Tibial artery (tissue), 4 donors: ENCODE data around the gene ADARB1.

ENCODE experiments used
- DNase-seq, 2 donors: peaks; one replicate each; pipeline ENCODE4 v3.0.0-alpha.2; 2019
- H3K27ac ChIP-seq, 2 donors: fragments of 200-600 bp; sonication (generic) in 1 of 2; 1 replicate in 1 of 2; 2 replicates in 1 of 2; pipeline ENCODE4 v1.5.1; 2018 to 2019; ENCODE audit warnings: mild to moderate bottlenecking in 1 of 2
- H3K27me3 ChIP-seq, 2 donors: fragments of 200-600 bp; sonication (generic) in 1 of 2; one replicate each; pipeline versions ENCODE4 v1.5.1 to v1.6.0; 2016 to 2019
- H3K36me3 ChIP-seq, 3 donors: fragments of 200-600 bp; sonication (generic) in 2 of 3; one replicate each; pipeline ENCODE4 v1.5.1; 2016 to 2019; ENCODE audit warnings: mild to moderate bottlenecking in 2 of 3
- H3K4me1 ChIP-seq, 4 donors: fragments of 200-600 bp; sonication (generic) in 2 of 4; 1 replicate in 3 of 4; 2 replicates in 1 of 4; pipeline ENCODE4 v1.5.1; 2016 to 2019
- H3K4me3 ChIP-seq, 2 donors: fragments of 200-600 bp; sonication (generic) in 1 of 2; 1 replicate in 1 of 2; 2 replicates in 1 of 2; pipeline ENCODE4 v1.5.1; 2018 to 2019; ENCODE audit warnings: mild to moderate bottlenecking in 2 of 2
- H3K9me3 ChIP-seq, 3 donors: fragments of 200-600 bp; sonication (generic) in 1 of 3; one replicate each; pipeline ENCODE4 v1.5.1; 2016 to 2019
- intact Hi-C: fragments of 100-400 bp; cut with DNase I; formaldehyde crosslinking; loops from one replicate; pipeline ENCODE4 v1.15.0; 2023; ENCODE audit warnings: low total_unique reads
- TF ChIP-seq, protein P1 (sequence below), 2 experiments: fragments of 200-600 bp in 1 of 2; fragments of 450-650 bp in 1 of 2; IDR thresholded peaks; one replicate each; pipeline ENCODE4 v1.5.1; 2017 to 2019; ENCODE audit warnings: antibody characterized with exemption in 2 of 2, mild to moderate bottlenecking in 1 of 2, moderate library complexity in 1 of 2

ADARB1 gene

DNA sequence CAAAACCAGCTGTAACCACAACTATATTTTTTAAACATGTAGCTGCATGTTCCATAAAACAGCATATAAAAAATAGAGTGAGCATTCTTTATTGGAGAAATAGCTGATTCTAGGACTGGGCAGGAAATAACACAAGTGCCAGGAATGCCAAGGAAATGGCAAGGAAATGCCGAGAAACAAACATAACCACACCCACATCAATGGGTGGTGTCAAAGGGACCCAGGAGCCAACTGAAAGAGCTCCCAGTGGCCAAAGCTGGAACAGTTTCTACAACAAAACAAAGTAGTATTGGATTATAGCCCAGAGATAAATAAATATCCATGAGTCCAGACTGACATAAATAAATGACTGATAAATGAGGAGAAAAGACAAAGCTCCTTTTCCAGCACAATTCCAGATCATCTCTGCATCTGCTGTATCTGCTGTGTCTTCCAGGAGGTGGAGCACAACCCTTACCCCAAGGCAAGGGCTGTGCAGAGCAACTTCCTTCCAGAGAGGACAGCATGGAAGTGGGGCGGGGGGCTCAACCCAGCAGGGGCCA is 28.1 kb downstream of the ADARB1 start:
- DNase-seq = no peak
- H3K9me3 ChIP-seq = no peaks in the 10 kb centered on the region
- no peaks in the 10 kb centered on the region for H3K27me3 ChIP-seq
- H3K36me3 ChIP-seq = no peaks in the 10 kb centered on the region
- TF ChIP-seq, protein P1, sequence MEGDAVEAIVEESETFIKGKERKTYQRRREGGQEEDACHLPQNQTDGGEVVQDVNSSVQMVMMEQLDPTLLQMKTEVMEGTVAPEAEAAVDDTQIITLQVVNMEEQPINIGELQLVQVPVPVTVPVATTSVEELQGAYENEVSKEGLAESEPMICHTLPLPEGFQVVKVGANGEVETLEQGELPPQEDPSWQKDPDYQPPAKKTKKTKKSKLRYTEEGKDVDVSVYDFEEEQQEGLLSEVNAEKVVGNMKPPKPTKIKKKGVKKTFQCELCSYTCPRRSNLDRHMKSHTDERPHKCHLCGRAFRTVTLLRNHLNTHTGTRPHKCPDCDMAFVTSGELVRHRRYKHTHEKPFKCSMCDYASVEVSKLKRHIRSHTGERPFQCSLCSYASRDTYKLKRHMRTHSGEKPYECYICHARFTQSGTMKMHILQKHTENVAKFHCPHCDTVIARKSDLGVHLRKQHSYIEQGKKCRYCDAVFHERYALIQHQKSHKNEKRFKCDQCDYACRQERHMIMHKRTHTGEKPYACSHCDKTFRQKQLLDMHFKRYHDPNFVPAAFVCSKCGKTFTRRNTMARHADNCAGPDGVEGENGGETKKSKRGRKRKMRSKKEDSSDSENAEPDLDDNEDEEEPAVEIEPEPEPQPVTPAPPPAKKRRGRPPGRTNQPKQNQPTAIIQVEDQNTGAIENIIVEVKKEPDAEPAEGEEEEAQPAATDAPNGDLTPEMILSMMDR (IDR thresholded peaks at IDR 0.05) = peak; percentile 42 to 49
- H3K4me3 ChIP-seq = no peak overlapping the region
- H3K27ac ChIP-seq = peak overlapping the region; percentile 63 to 66
- intact Hi-C loops = no loop called here
- H3K4me1 ChIP-seq = peaks cover 0 to 100% (median 91%) of the 10 kb centered on the region in 4 donors

DNA sequence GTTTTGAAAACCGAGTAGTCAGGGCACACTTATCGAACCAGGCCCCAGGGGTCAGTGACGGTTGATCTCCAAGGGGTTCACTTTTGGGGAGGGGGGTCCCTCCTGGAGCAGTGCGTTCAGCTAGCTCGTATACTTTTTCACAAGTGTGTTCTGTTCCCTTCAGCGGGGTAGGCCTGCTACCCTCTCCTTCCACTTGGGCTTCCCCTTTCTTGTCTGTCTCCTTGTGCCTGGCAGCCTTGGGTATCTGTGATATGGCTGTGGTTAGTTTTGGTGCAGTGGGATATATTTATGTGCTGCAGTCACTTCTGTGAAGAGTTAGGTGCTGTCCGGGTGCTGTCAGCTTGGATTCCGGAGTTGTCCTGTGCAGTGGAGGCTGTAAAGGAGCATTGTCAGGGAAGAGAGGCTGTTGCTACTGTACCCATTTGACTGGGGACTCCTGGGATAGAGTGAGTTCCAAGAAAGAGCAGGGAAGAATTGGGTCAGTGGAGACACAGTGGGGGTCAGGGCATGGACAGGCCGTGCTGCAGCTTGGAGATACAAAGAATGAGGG is 29.7 kb downstream of the ADARB1 start:
- Histone ChIP-seq H3K27ac (peak overlapping the region; percentile 63 to 66), H3K36me3 (no peaks in the 10 kb centered on the region), H3K4me1 (peaks cover 0 to 100% (median 79%) of the 10 kb centered on the region in 4 donors), H3K27me3 (no peaks in the 10 kb centered on the region), H3K9me3 (no peaks in the 10 kb centered on the region), H3K4me3 (no peak overlapping the region)
- intact Hi-C loops = no loop called here
- no peak for DNase-seq
- TF ChIP-seq, protein P1 (IDR thresholded peaks at IDR 0.05) = no peak

DNA sequence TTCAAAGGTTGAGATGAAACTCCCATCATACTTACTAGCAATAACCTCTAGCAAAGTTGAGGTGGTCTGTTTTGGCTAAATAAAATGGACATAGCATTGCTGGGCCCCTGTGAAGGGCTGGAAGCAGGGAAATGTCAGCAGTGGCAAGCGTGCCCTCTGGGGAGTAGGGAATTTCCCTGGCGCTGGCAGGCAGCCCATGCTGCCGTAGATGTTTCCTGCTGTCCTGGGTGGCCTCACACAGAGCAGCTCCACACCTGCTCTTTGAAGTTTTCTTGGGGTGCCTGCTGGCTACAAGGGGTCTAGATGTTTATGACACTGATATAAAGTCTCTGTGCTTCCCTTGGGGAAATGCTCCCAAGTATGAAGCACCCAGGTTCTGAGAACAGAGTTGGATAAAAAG is 30.2 kb downstream of the ADARB1 start:
- Histone ChIP-seq H3K27ac (peak overlapping the region; percentile 66 to 69), H3K9me3 (no peaks in the 10 kb centered on the region), H3K4me1 (peaks cover 0 to 100% (median 79%) of the 10 kb centered on the region in 4 donors), H3K4me3 (no peak overlapping the region), H3K27me3 (no peaks in the 10 kb centered on the region), H3K36me3 (no peaks in the 10 kb centered on the region)
- TF ChIP-seq, protein P1 (IDR thresholded peaks at IDR 0.05) = no peak
- intact Hi-C loops = no loop called here
- DNase-seq = peak in 1 of 2 donors; percentile 75

DNA sequence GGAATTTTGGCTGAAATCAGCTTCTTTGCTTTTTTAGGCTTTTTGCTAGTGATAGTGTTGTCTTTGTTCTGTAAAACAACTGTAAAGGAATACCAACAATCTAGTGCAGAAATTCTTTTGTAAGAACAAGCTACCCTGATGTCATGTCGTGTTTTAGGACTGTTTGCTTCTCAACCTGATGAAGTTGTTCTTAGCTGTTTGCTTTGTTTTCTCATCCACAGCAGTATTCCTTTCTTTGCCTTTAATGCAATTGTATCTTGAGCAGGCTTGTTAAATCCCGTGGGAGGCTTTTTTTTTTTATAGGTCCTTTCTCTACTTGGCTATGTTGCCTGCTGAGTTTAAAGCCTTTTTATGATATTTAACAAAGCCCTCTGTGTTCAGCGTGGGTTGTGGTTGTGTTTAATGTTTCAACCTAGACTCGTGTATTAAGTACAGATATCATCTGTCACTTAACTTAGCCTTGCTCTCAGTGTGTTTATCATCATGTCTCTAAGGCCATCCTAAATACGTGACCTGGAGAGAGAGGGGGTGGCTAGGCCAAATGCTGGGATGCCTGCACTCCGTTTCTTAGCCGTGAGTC is 31.6 kb downstream of the ADARB1 start:
- intact Hi-C loops = no loop called here
- H3K36me3 ChIP-seq = no peaks in the 10 kb centered on the region
- H3K4me3 ChIP-seq = no peak overlapping the region
- H3K9me3 ChIP-seq = no peaks in the 10 kb centered on the region
- H3K27me3 ChIP-seq = no peaks in the 10 kb centered on the region
- H3K4me1 ChIP-seq = peaks cover 0 to 100% (median 79%) of the 10 kb centered on the region in 4 donors
- TF ChIP-seq, protein P1 (IDR thresholded peaks at IDR 0.05) = no peak
- no peak for DNase-seq
- peak overlapping the region; percentile 66 to 69 for H3K27ac ChIP-seq

DNA sequence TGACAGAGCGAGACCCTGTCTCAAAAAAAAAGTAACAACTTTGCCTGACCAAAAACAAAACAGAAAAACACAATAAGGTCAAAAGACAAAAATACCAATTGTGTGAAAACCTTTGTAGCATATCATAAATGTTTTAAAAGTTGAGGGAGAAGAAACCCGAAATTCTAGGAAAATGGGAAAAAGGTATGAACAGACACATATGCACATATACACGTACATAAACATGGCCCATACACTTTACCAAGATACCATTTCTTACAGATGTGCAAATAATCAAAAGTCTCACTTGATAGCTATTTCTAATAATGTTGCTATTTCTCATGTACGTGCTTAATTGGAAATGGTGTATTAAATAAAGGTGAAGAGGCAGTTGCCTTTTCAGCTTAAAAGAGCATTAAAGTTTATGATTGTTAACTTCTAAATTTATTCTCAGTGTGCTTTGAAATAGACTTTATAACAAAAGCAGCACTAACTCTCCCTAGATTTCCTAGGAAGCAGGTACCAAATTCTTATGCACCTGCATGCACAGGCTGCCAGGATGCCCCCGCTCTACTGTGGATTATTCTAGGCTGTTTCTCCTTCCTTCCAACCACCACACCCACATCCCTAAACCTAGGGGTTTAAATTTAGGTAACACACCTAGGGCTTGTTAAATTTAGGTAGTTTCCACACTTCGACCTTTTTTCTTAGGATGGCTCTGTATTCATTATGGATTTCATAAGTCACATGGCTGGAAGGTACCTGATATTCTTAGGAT is 33.8 kb downstream of the ADARB1 start:
- DNase-seq = no peak
- TF ChIP-seq, protein P1 (IDR thresholded peaks at IDR 0.05) = no peak
- Histone ChIP-seq H3K36me3 (no peaks in the 10 kb centered on the region), H3K4me3 (no peak overlapping the region), H3K27me3 (no peaks in the 10 kb centered on the region), H3K27ac (peak overlapping the region in 1 of 2 donors; percentile 75), H3K4me1 (peaks cover 0 to 99% (median 74%) of the 10 kb centered on the region in 4 donors), H3K9me3 (no peaks in the 10 kb centered on the region)
- intact Hi-C loops = no loop called here
